Uterus (tissue), 2 donors: ENCODE data around the gene FMC1.
"Not testable (repeated sequence)": the region's sequence is repeated elsewhere in the genome, so short reads cannot be mapped to it uniquely, and the experiment has no call there.

Experiments used
- POLR2A ChIP-seq, 2 donors: fragments of 450-650 bp; IDR thresholded peaks; one replicate each; pipeline ENCODE4 v1.6.1; 2016; ENCODE audit warnings: antibody characterized with exemption in 2 of 2, mild to moderate bottlenecking in 1 of 2, moderate library complexity in 1 of 2
- TF ChIP-seq, protein P1 (sequence below), 4 experiments: fragments of 200-600 bp in 2 of 4; fragments of 450-650 bp in 2 of 4; sonication (generic) in 2 of 4; IDR thresholded peaks; one replicate each; pipeline ENCODE4 v1.5.1; 2016 to 2019; ENCODE audit warnings: antibody characterized with exemption in 4 of 4, mild to moderate bottlenecking in 2 of 4, moderate library complexity in 1 of 4

DNA sequence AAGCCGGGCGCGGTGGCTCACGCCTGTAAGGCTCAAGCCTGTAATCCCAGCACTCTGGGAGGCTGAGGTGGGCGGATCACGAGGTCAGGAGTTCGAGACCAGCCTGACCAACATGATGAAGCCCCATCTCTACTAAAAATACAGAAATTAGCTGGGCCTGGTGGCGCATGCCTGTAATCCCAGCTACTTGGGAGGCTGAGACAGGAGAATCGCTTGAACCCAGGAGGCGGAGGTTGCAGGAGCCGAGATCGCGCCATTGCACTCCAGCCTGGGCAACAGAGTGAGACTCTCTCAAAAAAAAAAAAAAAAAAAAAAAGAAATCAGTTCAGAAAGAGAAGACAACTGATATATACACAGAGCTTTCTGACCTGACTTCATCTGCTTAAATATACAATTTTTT is 7.7 kb upstream of the FMC1 start:
- TF ChIP-seq, protein P1, sequence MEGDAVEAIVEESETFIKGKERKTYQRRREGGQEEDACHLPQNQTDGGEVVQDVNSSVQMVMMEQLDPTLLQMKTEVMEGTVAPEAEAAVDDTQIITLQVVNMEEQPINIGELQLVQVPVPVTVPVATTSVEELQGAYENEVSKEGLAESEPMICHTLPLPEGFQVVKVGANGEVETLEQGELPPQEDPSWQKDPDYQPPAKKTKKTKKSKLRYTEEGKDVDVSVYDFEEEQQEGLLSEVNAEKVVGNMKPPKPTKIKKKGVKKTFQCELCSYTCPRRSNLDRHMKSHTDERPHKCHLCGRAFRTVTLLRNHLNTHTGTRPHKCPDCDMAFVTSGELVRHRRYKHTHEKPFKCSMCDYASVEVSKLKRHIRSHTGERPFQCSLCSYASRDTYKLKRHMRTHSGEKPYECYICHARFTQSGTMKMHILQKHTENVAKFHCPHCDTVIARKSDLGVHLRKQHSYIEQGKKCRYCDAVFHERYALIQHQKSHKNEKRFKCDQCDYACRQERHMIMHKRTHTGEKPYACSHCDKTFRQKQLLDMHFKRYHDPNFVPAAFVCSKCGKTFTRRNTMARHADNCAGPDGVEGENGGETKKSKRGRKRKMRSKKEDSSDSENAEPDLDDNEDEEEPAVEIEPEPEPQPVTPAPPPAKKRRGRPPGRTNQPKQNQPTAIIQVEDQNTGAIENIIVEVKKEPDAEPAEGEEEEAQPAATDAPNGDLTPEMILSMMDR (IDR thresholded peaks at IDR 0.05): not testable (repeated sequence)
- TF ChIP-seq POLR2A (IDR thresholded peaks at IDR 0.05): not testable (repeated sequence)
